Common myeloid progenitor, CD34-positive (primary cell): ENCODE data around the gene PCDH9.

Experiments used
- CTCF ChIA-PET: fragments of 350-600 bp; sonication (Branson Sonifier 250); formaldehyde crosslinking; loops from one replicate; lab custom pipeline; 2021; ENCODE audit warnings: antibody characterized with exemption; lab: Charles Lee
- POLR2A ChIA-PET: fragments of 350-600 bp; sonication (Branson Sonifier 250); formaldehyde crosslinking; loops from one replicate; lab custom pipeline; 2021; ENCODE audit warnings: antibody characterized with exemption; lab: Charles Lee
- DNase-seq, 3 donors: peaks; one replicate each; pipeline versions ENCODE4 v3.0.0 to v3.0.0-alpha.2; 2013
- H3K27ac ChIP-seq, 2 experiments: 1 replicate in 1 of 2; 2 replicates in 1 of 2; pipeline ENCODE4 v1.7.0; 2013; ENCODE audit warnings: inconsistent platforms in 2 of 2, low read length in 2 of 2, mild to moderate bottlenecking in 2 of 2, low read depth in 1 of 2, moderate library complexity in 1 of 2; ENCODE audit not compliant: severe bottlenecking in 2 of 2, insufficient read depth in 1 of 2, poor library complexity in 1 of 2
- H3K27me3 ChIP-seq, 5 experiments: replicated peaks in 2 of 5; 1 replicate in 3 of 5; 2 replicates in 2 of 5; pipeline versions ENCODE4 v1.6.1 to v1.7.0; 2013; ENCODE audit warnings: low read length in 4 of 5, mild to moderate bottlenecking in 2 of 5, moderate library complexity in 2 of 5, inconsistent platforms in 1 of 5; ENCODE audit not compliant: insufficient read depth in 5 of 5, control insufficient read depth in 4 of 5
- H3K36me3 ChIP-seq, 4 experiments: 1 replicate in 2 of 4; 2 replicates in 2 of 4; pipeline versions ENCODE4 v1.6.1 to v1.7.0; 2013; ENCODE audit warnings: low read length in 3 of 4, control low read depth in 1 of 4, mild to moderate bottlenecking in 1 of 4; ENCODE audit not compliant: control insufficient read depth in 4 of 4, insufficient read depth in 4 of 4
- H3K4me1 ChIP-seq, 4 experiments: 1 replicate in 3 of 4; 2 replicates in 1 of 4; pipeline versions ENCODE4 v1.6.1 to v1.7.1; 2013; ENCODE audit warnings: low read length in 3 of 4, mild to moderate bottlenecking in 3 of 4, control low read depth in 1 of 4, inconsistent platforms in 1 of 4, moderate library complexity in 1 of 4; ENCODE audit not compliant: control insufficient read depth in 4 of 4, insufficient read depth in 4 of 4; ENCODE audit errors: control extremely low read depth in 1 of 4
- H3K4me3 ChIP-seq, 7 experiments: 1 replicate in 4 of 7; 2 replicates in 3 of 7; pipeline versions ENCODE4 v1.5.1 to v1.7.0; 2013; ENCODE audit warnings: mild to moderate bottlenecking in 7 of 7, low read length in 6 of 7, moderate library complexity in 6 of 7, inconsistent platforms in 2 of 7, low read depth in 2 of 7, control low read depth in 1 of 7; ENCODE audit not compliant: insufficient read depth in 4 of 7, control insufficient read depth in 1 of 7; ENCODE audit errors: extremely low read depth in 1 of 7
- H3K9me3 ChIP-seq, 5 experiments: 1 replicate in 4 of 5; 2 replicates in 1 of 5; pipeline versions ENCODE4 v1.6.1 to v1.7.1; 2013; ENCODE audit warnings: low read length in 4 of 5, mild to moderate bottlenecking in 2 of 5, inconsistent platforms in 1 of 5, low read depth in 1 of 5, moderate library complexity in 1 of 5; ENCODE audit not compliant: control insufficient read depth in 4 of 5, insufficient read depth in 2 of 5; ENCODE audit errors: control extremely low read depth in 1 of 5
- WGBS: methylation state at CpG from one replicate; pipeline ENCODE4 v1.1.5; 2013; ENCODE audit not compliant: insufficient coverage; 5-methylcytosine and 5-hydroxymethylcytosine counted together

Gene PCDH9

DNA sequence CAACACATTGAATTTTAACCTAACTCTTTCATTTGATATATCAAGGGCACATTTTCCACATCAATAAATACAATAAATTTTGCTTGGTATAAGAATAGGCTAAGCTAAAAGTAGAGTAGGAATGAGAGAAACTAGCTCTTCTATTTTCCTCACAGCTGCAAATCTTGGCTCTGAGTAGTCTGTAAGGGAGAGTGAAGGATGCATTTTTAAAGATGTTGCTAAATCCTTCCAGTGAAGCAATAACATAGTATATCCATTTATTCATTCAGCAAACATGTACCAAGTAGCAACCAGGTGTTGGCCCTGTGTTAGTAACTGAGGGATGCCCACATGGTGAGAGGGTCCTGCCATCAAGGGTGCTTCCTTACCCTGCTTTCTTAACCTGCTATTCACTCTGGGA, 799.9 kb downstream of the PCDH9 start:
- no peaks in the 10 kb centered on the region for H3K4me1 ChIP-seq
- no peaks in the 10 kb centered on the region for H3K27me3 ChIP-seq
- no peak for DNase-seq
- no peak overlapping the region for H3K27ac ChIP-seq
- no peaks in the 10 kb centered on the region for H3K9me3 ChIP-seq
- POLR2A ChIA-PET: no interaction called here
- H3K4me3 ChIP-seq: no peak overlapping the region
- H3K36me3 ChIP-seq: no peaks in the 10 kb centered on the region
- CTCF ChIA-PET: interaction anchor here (2.0 kb wide), 1 partner anchor 13 kb away, joined by 4 read pairs; no protein-coding TSS in a partner anchor

DNA sequence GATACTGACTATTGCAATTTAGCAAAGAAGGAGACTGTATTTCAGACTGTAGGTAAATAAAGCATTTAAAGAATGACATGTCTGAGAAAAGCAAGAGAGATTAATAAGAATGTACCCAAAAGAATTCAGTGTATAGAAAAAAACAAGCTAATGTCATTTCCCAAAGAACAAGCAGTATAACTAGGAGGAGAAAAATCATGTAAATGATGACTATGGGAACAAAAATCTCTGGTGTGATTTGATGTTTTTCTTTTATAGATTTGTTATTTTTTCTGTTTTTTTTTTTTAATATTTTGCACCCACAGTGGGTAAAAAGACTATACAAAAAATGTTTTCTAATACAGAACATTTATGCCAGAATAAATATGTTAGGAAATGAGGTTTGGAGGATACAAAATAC, 801.0 kb downstream of the PCDH9 start:
- POLR2A ChIA-PET: no interaction called here
- no peaks in the 10 kb centered on the region for H3K27me3 ChIP-seq
- H3K4me3 ChIP-seq: no peak overlapping the region
- no peaks in the 10 kb centered on the region for H3K9me3 ChIP-seq
- no peak overlapping the region for H3K27ac ChIP-seq
- H3K36me3 ChIP-seq: no peaks in the 10 kb centered on the region
- no peaks in the 10 kb centered on the region for H3K4me1 ChIP-seq
- CTCF ChIA-PET: interaction anchor here (0.6 kb wide), 1 partner anchor 194 kb away, joined by 3 read pairs; no protein-coding TSS in a partner anchor
- DNase-seq: no peak

DNA sequence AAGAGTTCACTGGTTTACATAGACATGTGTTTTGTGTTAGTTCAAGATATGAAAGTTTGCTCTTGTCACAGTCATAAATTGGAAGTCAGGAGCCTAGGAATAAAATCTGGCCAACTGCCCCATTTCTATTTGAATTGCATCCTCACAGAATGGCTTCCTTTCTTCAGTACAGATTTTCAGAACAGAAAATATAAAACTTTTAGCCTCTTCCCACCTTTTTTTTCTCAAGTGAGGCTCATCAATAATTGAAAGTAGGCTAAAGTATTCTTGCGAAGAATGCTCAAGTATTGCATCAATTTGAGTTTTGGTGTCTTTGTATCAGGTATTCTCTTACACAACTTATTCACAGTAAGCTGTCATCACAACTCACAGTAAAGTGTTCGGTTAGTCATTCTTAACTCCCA, 802.7 kb downstream of the PCDH9 start:
- DNase-seq: no peak
- Histone ChIP-seq H3K4me3 (no peak overlapping the region), H3K36me3 (no peaks in the 10 kb centered on the region), H3K27me3 (no peaks in the 10 kb centered on the region), H3K27ac (no peak overlapping the region), H3K9me3 (no peaks in the 10 kb centered on the region), H3K4me1 (no peaks in the 10 kb centered on the region)
- POLR2A ChIA-PET: no interaction called here
- CTCF ChIA-PET: no interaction called here
- no CpG with 5 or more reads among the region's 2 CpGs for WGBS

DNA sequence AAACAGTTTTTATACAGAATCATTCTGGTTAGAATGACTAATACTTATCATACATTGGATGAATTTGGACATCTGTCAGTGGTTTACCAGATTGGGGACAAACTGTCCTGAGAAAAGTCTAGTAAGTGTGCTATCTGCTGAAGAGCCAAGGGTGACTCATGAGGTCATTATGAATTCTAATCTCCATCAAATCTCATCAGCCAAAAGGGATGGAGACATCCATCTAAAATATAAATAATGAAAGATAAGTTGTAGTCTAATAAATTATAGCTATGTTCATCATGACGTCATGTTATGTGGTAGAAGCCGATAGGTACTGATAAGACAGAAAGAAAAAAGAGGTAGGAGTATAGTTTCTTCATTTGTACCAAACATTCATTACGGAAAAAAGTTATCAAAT, 804.4 kb downstream of the PCDH9 start:
- Histone ChIP-seq H3K27ac (no peak overlapping the region), H3K36me3 (no peaks in the 10 kb centered on the region), H3K4me3 (no peak overlapping the region), H3K9me3 (peaks cover 0 to 4% (median 0%) of the 10 kb centered on the region in 5 experiments), H3K27me3 (no peaks in the 10 kb centered on the region), H3K4me1 (no peaks in the 10 kb centered on the region)
- ChIA-PET POLR2A (no interaction called here), CTCF (no interaction called here)
- DNase-seq: no peak
- no CpG with 5 or more reads among the region's 3 CpGs for WGBS

DNA sequence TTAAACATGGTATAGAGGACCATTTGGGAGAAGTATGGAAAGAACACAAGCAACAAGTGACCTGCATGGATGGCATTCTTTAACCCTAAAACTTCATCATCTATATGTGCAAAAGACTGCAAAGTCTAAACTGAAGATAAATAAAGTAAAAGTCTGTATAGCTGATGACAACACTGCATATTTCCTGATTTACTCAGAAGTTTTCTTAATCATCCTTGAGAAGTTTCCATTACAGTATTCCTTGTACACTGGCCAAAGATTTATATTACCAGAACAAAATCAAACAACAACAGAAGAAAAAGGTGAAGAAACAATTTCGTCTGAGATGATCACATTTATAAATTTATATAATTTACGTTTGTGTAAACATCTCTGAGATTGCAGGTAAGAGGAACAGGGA, 805.7 kb downstream of the PCDH9 start:
- H3K9me3 ChIP-seq: peaks cover 0 to 12% (median 0%) of the 10 kb centered on the region in 5 experiments
- DNase-seq: no peak
- H3K27ac ChIP-seq: no peak overlapping the region
- H3K36me3 ChIP-seq: no peaks in the 10 kb centered on the region
- no peak overlapping the region for H3K4me3 ChIP-seq
- WGBS: no CpG with 5 or more reads among the region's 2 CpGs
- CTCF ChIA-PET: no interaction called here
- no peaks in the 10 kb centered on the region for H3K27me3 ChIP-seq
- POLR2A ChIA-PET: no interaction called here
- no peaks in the 10 kb centered on the region for H3K4me1 ChIP-seq

DNA sequence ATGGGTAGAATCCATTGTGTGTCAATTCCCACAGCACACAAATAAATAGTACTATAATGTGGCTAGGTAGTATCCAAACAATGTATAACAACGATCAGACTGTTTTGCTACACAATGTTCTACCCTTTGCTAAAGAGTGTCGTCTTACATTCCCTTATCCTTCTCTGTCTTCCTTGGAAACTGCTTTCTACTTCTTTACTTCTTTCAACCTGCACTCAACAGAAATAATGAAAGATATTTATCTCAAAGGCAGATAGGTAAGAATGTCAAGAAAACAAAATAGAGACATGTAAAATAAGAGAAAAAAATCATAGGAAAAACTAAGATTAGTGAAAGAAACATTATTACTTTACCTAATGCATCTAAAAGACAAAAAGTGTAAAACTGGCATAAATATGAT, 814.7 kb downstream of the PCDH9 start:
- Histone ChIP-seq H3K9me3 (peaks cover 0 to 7% (median 0%) of the 10 kb centered on the region in 5 experiments), H3K27ac (no peak overlapping the region), H3K4me3 (no peak overlapping the region), H3K36me3 (no peaks in the 10 kb centered on the region), H3K4me1 (no peaks in the 10 kb centered on the region), H3K27me3 (no peaks in the 10 kb centered on the region)
- ChIA-PET CTCF (no interaction called here), POLR2A (no interaction called here)
- DNase-seq: no peak
- no CpG with 5 or more reads among the region's 2 CpGs for WGBS

DNA sequence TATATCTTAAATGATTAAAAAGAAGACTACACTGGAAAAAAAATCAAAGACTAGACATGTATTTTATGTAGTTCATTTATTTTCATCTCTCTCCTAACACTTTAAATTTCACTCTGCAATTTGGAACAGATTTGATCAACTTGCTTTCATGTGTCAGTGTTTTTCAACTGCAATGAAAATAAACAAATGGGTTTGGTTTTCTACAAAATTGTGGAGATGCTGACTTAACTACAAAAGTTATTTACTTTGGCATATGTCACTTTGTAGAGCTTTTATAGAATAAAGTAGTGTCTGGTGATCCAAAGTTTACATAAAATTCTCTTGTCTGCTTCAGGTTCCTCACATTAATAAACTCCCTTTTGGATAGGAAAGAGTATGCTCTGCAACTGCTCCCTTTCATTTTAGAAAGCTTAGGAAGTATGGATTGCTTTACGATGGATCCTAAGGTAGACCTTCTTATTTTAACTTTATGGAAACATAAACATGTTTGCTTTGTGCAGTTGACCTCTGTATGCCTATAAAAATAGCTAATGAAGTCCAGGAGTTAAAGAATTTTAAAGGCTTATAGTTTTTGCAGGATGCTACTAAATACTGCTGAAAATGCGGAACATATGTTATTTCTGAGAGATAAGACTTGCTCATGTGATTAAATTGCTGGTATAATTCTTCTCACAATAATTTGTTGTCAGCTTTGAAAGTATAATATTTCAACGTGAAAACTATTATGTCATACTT, 815.9 kb downstream of the PCDH9 start:
- ChIA-PET CTCF (no interaction called here), POLR2A (no interaction called here)
- Histone ChIP-seq H3K4me1 (no peaks in the 10 kb centered on the region), H3K27me3 (no peaks in the 10 kb centered on the region), H3K27ac (no peak overlapping the region), H3K36me3 (no peaks in the 10 kb centered on the region), H3K4me3 (no peak overlapping the region), H3K9me3 (peaks cover 0 to under 1% (median 0%) of the 10 kb centered on the region in 5 experiments)
- no peak for DNase-seq
- 100% methylated on average over 1 of the region's 3 CpGs for WGBS
